CD4-positive, alpha-beta T cell treated with Interleukin-4 for 1 hour (primary cell): ENCODE measurements around the gene ARFRP1.

Experiments used
- DNase-seq, 2 donors: peaks; one replicate each; pipeline ENCODE4 v3.0.0-alpha.2; 2020 to 2022

The ARFRP1 gene

GRCh38 chr20:63690003-63690897 lies 17.5 kb downstream of the ARFRP1 start:
- DNase-seq = no peak

- no peak for DNase-seq
These were observed 18.5 kb downstream of the ARFRP1 start for GRCh38 chr20:63689046-63690002.

- DNase-seq = no peak
These were observed 19.3 kb downstream of the ARFRP1 start for GRCh38 chr20:63688228-63689045.

GRCh38 chr20:63687419-63688178 lies 20.2 kb downstream of the ARFRP1 start:
- DNase-seq = no peak

GRCh38 chr20:63686492-63687321 lies 21.1 kb downstream of the ARFRP1 start:
- DNase-seq = peak; percentile 37 to 83

GRCh38 chr20:63686094-63686491 lies 21.7 kb downstream of the ARFRP1 start:
- no peak for DNase-seq

- no peak for DNase-seq
These were observed 22.3 kb downstream of the ARFRP1 start for GRCh38 chr20:63685269-63686026.

GRCh38 chr20:63682384-63683139 lies 25.2 kb downstream of the ARFRP1 start:
- no peak for DNase-seq

- no peak for DNase-seq
These were observed 26.1 kb downstream of the ARFRP1 start for GRCh38 chr20:63681609-63682142.

- no peak for DNase-seq
These were observed 26.7 kb downstream of the ARFRP1 start for GRCh38 chr20:63680857-63681608.

- DNase-seq = no peak
These were observed 27.3 kb downstream of the ARFRP1 start for GRCh38 chr20:63680427-63680826.

- DNase-seq = no peak
These were observed 27.9 kb downstream of the ARFRP1 start for GRCh38 chr20:63679799-63680305.

- no peak for DNase-seq
These were observed 28.9 kb downstream of the ARFRP1 start for GRCh38 chr20:63678667-63679465.

- no peak for DNase-seq
These were observed 29.7 kb downstream of the ARFRP1 start for GRCh38 chr20:63678071-63678470.

GRCh38 chr20:63675681-63676368 lies 32.0 kb downstream of the ARFRP1 start:
- DNase-seq = no peak

GRCh38 chr20:63673951-63674350 lies 33.8 kb downstream of the ARFRP1 start:
- DNase-seq = no peak

GRCh38 chr20:63672666-63673065 lies 35.1 kb downstream of the ARFRP1 start:
- no peak for DNase-seq
